T-helper 17 cell (primary cell): ENCODE measurements around the gene CCT3. TPM values are rescaled to one million over a fixed set of nuclear protein-coding genes. Genes with fewer than 3 reads are reported as not detected.
"Not testable (repeated sequence)": the region's sequence is repeated elsewhere in the genome, so short reads cannot be mapped to it uniquely, and the experiment has no call there.

ENCODE experiments used
- ATAC-seq: fragments of 150-1000 bp; cut with Tn5 transposase; 2 replicates; pipeline ENCODE4 v1.10.0; 2021; ENCODE audit warnings: mild to moderate bottlenecking, moderate library complexity
- DNase-seq, 3 donors: peaks; one replicate each; pipeline versions ENCODE4 v3.0.0 to v3.0.0-alpha.2; 2020 to 2021
- H3K9me3 ChIP-seq: one replicate; pipeline ENCODE4 v1.7.0; 2013; ENCODE audit warnings: low read length, mild to moderate bottlenecking; ENCODE audit not compliant: control insufficient read depth, poor library complexity, severe bottlenecking
- H3K27ac Mint-ChIP-seq: one replicate; pipeline ENCODE4 v1.8.0; 2022; ENCODE audit warnings: mild to moderate bottlenecking, moderate library complexity, mixed read lengths
- H3K27me3 Mint-ChIP-seq: one replicate; pipeline ENCODE4 v1.8.0; 2022; ENCODE audit warnings: mixed read lengths
- H3K36me3 Mint-ChIP-seq: one replicate; pipeline ENCODE4 v1.8.0; 2022; ENCODE audit warnings: low read depth, mixed read lengths
- H3K4me1 Mint-ChIP-seq: one replicate; pipeline ENCODE4 v1.8.0; 2022; ENCODE audit warnings: mild to moderate bottlenecking, mixed read lengths
- H3K4me3 Mint-ChIP-seq: one replicate; pipeline ENCODE4 v1.8.0; 2022; ENCODE audit warnings: mild to moderate bottlenecking, moderate library complexity, mixed read lengths
- total RNA-seq, 4 donors: library from RNA in 2 of 4; stranded (reverse) in 2 of 4; gene quantifications; one replicate each; pipeline ENCODE4 v1.2.3 and lab custom pipeline; 2022 to 2026

CCT3 gene
- total RNA-seq, 2 donors from 2014 or later: 75.3 to 77.6 TPM

- ATAC-seq (no peak), DNase-seq (no peak)
- no peak overlapping the region for H3K27ac Mint-ChIP-seq
- no peak overlapping the region for H3K4me3 Mint-ChIP-seq
- peaks cover 3% of the 10 kb centered on the region for H3K36me3 Mint-ChIP-seq
- peaks cover 55% of the 10 kb centered on the region for H3K27me3 Mint-ChIP-seq
- no peaks in the 10 kb centered on the region for H3K4me1 Mint-ChIP-seq
- H3K9me3 ChIP-seq: no peaks in the 10 kb centered on the region
These were observed 27.7 kb upstream of the CCT3 start for GRCh38 chr1:156365754-156366153.

- peaks cover 5% of the 10 kb centered on the region for H3K4me1 Mint-ChIP-seq
- H3K27me3 Mint-ChIP-seq: peaks cover 59% of the 10 kb centered on the region
- H3K27ac Mint-ChIP-seq: peak overlapping the region; percentile 72
- ATAC-seq (no peak), DNase-seq (no peak)
- no peak overlapping the region for H3K4me3 Mint-ChIP-seq
- H3K9me3 ChIP-seq: no peaks in the 10 kb centered on the region
- peaks cover 3% of the 10 kb centered on the region for H3K36me3 Mint-ChIP-seq
These were observed 22.4 kb upstream of the CCT3 start for GRCh38 chr1:156360534-156360933.

- H3K4me1 Mint-ChIP-seq: peaks cover 5% of the 10 kb centered on the region
- H3K27ac Mint-ChIP-seq: no peak overlapping the region
- H3K9me3 ChIP-seq: no peaks in the 10 kb centered on the region
- ATAC-seq (no peak), DNase-seq (no peak)
- H3K4me3 Mint-ChIP-seq: no peak overlapping the region
- H3K36me3 Mint-ChIP-seq: no peaks in the 10 kb centered on the region
- peaks cover 54% of the 10 kb centered on the region for H3K27me3 Mint-ChIP-seq
These were observed 21.9 kb upstream of the CCT3 start for GRCh38 chr1:156359973-156360372.

- Mint-ChIP-seq H3K4me1 (peaks cover 5% of the 10 kb centered on the region), H3K27ac (no peak overlapping the region), H3K36me3 (no peaks in the 10 kb centered on the region), H3K4me3 (no peak overlapping the region), H3K27me3 (peaks cover 52% of the 10 kb centered on the region)
- DNase-seq: no peak
- H3K9me3 ChIP-seq: no peaks in the 10 kb centered on the region
- no peak for ATAC-seq
These were observed 21.2 kb upstream of the CCT3 start for GRCh38 chr1:156359249-156359648.

GRCh38 chr1:156358641-156359040 is 20.5 kb upstream of the CCT3 start:
- H3K36me3 Mint-ChIP-seq: no peaks in the 10 kb centered on the region
- H3K27me3 Mint-ChIP-seq: peaks cover 49% of the 10 kb centered on the region
- ATAC-seq (no peak), DNase-seq (no peak)
- H3K4me1 Mint-ChIP-seq: peaks cover 5% of the 10 kb centered on the region
- no peak overlapping the region for H3K27ac Mint-ChIP-seq
- no peaks in the 10 kb centered on the region for H3K9me3 ChIP-seq
- no peak overlapping the region for H3K4me3 Mint-ChIP-seq

DNA sequence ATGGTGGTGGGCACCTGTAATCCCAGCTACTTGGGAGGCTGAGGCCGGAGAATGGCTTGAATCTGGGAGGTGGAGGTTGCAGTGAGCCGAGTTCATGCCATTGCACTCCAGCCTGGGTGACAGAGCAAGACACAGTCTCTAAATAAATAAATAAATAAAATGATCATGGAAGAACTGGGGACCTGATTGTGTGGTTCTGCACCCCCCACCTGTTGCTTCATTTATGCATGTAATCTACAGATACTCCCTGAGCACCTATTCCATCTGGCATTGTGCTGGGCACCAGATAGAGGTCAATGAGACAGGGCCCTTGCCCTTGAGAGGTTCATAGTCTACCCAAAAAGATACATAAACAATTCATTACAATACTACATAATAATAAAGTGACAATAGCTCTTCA is 19.9 kb upstream of the CCT3 start:
- Mint-ChIP-seq H3K4me1 (peaks cover 5% of the 10 kb centered on the region), H3K27me3 (peaks cover 47% of the 10 kb centered on the region), H3K4me3 (no peak overlapping the region), H3K27ac (no peak overlapping the region), H3K36me3 (no peaks in the 10 kb centered on the region)
- ATAC-seq: no peak
- no peaks in the 10 kb centered on the region for H3K9me3 ChIP-seq
- no peak for DNase-seq

DNA sequence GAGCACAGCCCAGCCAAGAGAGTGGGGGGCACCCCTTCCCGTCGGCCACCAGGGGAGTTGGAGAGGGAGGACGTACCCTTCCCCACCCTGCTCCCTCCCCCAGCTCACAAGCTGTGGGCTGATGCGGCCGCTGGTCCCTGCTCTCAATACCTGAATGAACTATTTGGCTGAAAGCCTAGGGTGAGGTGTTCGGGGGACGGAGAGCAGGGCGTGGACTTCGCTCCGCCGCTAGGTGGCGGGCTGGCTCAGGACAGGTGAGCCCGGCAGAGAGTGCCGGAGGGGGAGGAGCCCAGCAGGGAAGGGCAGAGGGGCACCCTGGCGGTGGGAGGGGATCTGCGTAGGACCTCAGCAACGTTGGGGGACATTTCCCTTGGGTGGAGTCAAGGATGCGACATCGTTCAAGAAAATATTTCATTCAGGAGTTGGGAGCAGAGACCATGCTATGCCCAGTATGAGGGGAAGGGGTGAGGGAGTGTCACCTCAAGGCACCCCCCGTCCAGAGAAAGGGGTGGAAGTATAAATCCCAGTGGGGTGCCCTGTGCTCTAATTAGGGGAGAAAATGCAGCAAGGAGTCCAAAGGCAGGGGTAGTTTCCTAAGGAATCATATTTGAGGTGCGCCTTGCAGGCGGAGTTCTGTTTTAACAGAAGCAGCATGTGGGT is 18.9 kb upstream of the CCT3 start:
- Mint-ChIP-seq H3K4me1 (peaks cover 5% of the 10 kb centered on the region), H3K36me3 (no peaks in the 10 kb centered on the region), H3K4me3 (peak overlapping the region; percentile 72), H3K27me3 (peaks cover 47% of the 10 kb centered on the region), H3K27ac (no peak overlapping the region)
- ATAC-seq: peak; percentile 99
- no peaks in the 10 kb centered on the region for H3K9me3 ChIP-seq
- DNase-seq: peak; percentile 36 to 63 (median 47)

DNA sequence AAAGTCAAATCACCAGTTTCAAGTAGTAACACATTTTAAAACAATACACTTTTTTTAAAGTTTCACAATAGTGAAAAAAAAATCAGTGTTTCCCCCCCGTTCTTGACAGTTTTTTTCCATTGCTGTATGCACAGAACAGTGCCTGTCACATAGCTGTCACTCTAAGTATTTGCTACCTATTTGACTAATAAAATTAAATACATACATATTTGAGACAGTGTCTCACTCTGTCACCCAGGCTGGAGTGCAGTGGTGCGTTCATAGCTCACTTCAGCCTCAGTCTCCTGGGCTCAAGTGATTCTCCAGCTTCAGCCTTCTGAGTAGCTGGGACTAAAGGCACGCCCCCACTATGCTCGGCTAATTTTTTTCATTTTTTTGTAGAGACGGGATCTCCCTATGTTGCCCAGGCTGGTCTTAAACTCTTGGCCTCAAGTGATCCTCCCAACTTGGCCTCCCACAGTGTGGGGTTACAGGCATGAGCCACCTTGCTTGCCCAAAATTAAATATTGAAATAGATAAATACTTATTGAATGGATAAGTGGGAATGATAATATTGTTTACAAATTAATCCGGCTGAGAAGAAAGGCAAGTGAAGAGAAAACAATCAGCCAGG is 18.3 kb upstream of the CCT3 start:
- Mint-ChIP-seq H3K4me3 (no peak overlapping the region), H3K36me3 (no peaks in the 10 kb centered on the region), H3K27me3 (peaks cover 47% of the 10 kb centered on the region), H3K4me1 (peaks cover 5% of the 10 kb centered on the region), H3K27ac (no peak overlapping the region)
- H3K9me3 ChIP-seq: no peaks in the 10 kb centered on the region
- ATAC-seq: no peak
- no peak for DNase-seq

- DNase-seq, H3K9me3 ChIP-seq, H3K4me3 Mint-ChIP-seq, H3K27ac Mint-ChIP-seq, ATAC-seq, H3K4me1 Mint-ChIP-seq, H3K36me3 Mint-ChIP-seq: not testable (repeated sequence)
- peaks cover 22% of the 10 kb centered on the region for H3K27me3 Mint-ChIP-seq
These were observed 14.4 kb upstream of the CCT3 start for GRCh38 chr1:156352481-156352880.

DNA sequence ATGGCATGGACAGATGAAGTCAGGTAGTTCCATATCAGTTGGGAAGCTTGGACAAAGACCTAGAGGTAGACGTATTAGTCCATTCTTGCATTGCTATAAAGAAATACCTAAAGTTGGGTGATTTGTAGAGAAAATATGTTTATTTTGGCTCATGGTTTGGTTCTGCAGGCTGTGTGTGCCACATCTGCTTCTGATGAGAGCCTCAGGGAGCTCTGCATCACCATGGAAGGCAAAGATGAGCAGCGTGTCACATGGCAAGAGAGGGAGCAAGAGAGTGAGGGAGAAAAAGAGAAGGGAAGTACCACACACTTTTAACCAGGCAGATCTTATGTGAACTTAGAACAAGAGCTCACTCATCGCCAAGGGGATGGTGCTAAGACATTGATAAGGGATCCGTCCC is 9.2 kb upstream of the CCT3 start:
- Mint-ChIP-seq H3K27me3 (peaks cover 32% of the 10 kb centered on the region), H3K4me3 (no peak overlapping the region), H3K36me3 (peaks cover 2% of the 10 kb centered on the region), H3K27ac (no peak overlapping the region), H3K4me1 (no peaks in the 10 kb centered on the region)
- no peak for DNase-seq
- H3K9me3 ChIP-seq: no peaks in the 10 kb centered on the region
- no peak for ATAC-seq

GRCh38 chr1:156346636-156347035 is 8.5 kb upstream of the CCT3 start:
- DNase-seq: no peak
- H3K4me1 Mint-ChIP-seq: no peaks in the 10 kb centered on the region
- H3K9me3 ChIP-seq: no peaks in the 10 kb centered on the region
- H3K27me3 Mint-ChIP-seq: peaks cover 32% of the 10 kb centered on the region
- H3K36me3 Mint-ChIP-seq: peaks cover 2% of the 10 kb centered on the region
- no peak for ATAC-seq
- H3K27ac Mint-ChIP-seq: no peak overlapping the region
- no peak overlapping the region for H3K4me3 Mint-ChIP-seq

DNA sequence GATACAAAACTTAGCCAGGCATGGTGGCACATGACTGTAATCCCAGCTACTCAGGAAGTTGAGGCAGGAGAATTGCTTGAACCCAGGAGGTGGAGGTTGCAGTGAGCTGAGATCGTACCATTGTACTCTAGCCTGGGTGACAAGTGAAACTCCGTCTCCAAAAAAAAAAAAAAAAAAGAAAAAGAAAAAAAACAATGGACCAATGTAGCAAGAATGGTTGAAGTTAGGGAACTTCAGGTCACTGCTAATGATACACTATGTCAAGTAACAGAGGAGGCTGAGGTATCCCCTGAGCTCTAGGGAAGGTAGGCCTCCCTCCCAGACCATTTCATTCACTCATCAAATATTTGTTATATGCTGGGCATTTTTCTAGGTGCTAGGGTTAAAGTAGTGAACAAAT is 7.9 kb upstream of the CCT3 start:
- peaks cover 32% of the 10 kb centered on the region for H3K27me3 Mint-ChIP-seq
- H3K9me3 ChIP-seq, ATAC-seq, H3K4me1 Mint-ChIP-seq, H3K4me3 Mint-ChIP-seq, H3K36me3 Mint-ChIP-seq, H3K27ac Mint-ChIP-seq, DNase-seq: not testable (repeated sequence)

- H3K27me3 Mint-ChIP-seq: peaks cover 32% of the 10 kb centered on the region
- ATAC-seq: no peak
- no peaks in the 10 kb centered on the region for H3K9me3 ChIP-seq
- DNase-seq: no peak
- H3K36me3 Mint-ChIP-seq: peaks cover 2% of the 10 kb centered on the region
- no peaks in the 10 kb centered on the region for H3K4me1 Mint-ChIP-seq
- no peak overlapping the region for H3K27ac Mint-ChIP-seq
- no peak overlapping the region for H3K4me3 Mint-ChIP-seq
These were observed 6.3 kb upstream of the CCT3 start for GRCh38 chr1:156344409-156344808.
